NOMO-1 treated with DMSO at 0.1 percent for 48 hours (cell line): ENCODE data around the gene CACNA2D3.

Experiments
- DNase-seq: peaks from one replicate; lab custom pipeline; 2025; ENCODE audit not compliant: unreplicated experiment; lab: John Stamatoyannopoulos, UW

Gene CACNA2D3

DNA sequence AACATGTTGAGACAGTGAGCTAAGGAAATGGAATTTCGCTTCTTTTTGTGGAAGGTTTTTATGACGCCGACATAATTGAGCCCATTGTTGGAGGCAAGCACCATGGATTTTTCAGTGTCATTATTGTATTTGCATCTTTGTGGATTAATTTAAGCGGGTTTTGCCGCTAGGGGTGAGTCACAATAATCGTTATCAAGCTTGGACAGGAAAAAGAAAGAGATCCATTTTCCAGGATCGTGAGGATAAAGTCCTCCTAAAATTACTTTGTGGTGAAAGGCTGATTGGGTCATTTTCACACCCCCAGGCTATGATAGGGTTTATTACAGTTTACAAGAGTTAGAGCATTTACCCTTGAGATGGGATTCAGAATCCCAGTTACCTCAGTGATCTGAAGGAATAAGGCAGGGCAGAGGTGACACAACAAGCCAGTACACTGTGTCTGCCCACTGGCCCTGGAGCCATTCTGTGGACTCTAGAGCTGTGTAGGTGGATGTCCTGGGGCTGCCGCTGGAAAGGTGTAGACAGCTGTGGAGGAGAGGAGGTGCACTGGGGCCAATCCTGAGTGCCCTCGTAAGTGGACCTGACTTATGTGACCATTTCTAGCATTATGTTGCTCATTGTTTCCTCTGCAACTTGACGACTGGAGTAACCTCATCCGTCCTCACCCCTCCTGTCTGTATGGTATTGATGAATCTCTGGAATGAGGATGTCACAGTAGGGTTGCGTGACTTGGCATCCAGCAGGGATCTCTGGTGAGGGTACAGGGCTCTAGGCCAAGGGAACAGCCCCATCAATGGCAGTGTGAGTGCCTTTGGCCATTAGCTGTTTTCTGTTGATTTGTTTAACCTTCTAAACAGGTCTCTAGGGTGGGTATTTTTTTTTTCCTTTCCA lies 435.4 kb downstream of the CACNA2D3 start:
- no peak for DNase-seq

DNA sequence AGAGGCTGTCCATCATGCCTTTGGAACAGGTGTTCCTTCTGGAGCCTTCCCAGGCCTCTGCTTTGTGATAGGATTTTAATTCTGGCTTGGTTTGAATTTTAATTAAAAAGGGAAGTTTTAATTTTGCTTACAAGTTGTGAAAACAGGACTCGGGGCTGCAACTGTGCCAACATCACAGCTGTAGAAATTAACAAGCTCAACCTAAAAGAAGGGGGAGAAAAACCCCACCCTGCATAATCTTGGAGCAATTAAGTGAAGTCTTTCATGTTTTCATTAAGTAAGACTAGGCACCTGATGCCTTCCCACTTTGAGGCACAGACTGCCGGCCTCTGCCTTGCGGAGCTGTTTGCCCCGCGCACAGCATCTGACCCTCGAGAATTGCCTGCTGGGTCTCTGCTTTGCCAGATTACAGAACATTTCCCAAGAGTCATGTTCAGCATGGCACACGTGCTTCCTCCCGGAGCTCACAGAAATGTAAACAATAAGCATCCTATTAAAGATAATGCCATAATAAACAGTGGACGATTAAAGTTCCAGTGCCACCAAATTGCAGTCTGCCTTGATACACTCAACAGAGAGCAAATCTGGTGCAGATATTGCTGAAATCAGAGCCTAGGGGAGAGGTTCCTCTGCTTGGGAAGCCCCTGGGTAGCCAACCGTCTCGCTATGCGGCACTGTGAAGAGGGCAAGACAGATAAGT lies 441.3 kb downstream of the CACNA2D3 start:
- no peak for DNase-seq

DNA sequence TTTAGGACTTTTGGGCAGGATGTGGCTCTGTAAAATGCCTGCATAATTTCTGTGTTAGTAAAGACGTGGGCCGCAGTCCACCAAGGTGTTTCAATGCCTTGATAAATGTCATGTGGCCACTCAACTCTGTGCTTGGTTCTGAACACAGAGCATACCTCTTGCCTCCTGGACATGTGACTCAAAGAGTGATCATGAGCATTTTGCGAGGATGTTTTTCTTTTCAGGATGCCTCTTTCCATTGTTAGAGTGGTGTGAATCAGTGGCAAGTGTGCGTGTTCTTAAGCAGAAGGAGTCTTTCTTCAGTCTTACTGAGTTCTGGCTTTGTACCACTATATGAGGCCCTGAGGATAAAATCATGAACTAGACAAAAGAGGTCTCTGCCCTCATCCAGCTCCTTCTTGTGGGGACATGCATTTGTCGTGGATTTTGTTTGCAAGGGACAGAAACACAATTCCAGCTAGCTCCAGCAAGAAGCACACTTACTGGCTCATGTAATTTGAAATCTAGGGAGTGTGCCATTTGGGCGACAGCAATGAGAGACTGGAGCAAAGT lies 442.1 kb downstream of the CACNA2D3 start:
- DNase-seq = no peak

DNA sequence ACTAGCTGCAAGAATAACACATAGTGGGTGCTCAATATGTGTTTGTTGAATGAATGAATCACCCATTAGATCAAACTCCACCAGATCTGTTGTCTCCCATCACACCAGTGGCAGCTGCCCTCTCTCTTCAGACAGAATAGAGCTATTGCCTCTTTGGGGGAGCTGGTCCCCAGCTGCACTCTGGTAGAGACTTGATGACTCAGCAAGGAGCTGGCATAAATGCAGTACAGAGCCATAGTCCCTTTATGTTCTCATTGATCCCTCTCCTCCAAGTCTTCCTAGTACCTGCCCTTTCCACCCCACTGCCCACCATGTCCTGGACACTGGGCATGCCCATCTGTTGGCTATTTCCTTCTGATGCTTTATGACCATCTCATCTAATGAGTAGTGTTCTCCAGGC lies 443.6 kb downstream of the CACNA2D3 start:
- no peak for DNase-seq

DNA sequence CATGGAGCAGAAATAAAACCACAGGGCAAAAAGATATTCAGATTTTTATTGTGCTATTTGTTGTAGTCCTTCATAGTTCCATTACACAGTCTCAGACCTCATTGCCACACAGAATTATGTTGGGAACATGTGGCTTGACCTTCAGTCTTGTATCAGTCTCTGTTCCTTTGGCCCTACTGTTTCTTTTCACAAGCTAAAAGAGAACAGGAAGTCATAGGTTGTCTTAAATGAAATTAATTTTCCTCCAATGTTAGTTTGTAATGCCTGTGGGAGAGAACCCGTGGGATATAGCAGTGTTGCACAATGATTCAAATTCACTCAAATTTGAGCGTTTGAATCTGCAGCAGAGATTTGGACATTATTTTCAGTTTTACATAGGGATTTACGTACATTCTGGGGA lies 445.6 kb downstream of the CACNA2D3 start:
- no peak for DNase-seq

DNA sequence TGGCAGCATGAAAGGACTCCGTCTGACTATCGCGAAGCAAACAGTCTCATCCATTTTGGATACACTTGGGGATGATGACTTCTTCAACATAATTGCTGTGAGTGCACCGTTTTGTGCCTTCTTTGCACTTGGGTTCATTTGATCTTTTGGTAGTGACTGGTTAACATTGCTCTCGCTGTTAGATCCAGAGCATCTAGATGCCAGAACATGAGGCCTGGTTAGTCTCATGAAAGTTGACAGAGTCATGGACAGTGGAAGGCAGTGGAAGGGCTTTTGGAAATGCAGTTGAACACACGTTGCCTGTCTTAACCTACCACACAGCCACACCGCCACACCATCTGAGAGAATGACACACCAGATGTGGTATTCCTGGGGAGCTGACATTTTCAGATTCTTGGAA lies 447.7 kb downstream of the CACNA2D3 start:
- DNase-seq = no peak

DNA sequence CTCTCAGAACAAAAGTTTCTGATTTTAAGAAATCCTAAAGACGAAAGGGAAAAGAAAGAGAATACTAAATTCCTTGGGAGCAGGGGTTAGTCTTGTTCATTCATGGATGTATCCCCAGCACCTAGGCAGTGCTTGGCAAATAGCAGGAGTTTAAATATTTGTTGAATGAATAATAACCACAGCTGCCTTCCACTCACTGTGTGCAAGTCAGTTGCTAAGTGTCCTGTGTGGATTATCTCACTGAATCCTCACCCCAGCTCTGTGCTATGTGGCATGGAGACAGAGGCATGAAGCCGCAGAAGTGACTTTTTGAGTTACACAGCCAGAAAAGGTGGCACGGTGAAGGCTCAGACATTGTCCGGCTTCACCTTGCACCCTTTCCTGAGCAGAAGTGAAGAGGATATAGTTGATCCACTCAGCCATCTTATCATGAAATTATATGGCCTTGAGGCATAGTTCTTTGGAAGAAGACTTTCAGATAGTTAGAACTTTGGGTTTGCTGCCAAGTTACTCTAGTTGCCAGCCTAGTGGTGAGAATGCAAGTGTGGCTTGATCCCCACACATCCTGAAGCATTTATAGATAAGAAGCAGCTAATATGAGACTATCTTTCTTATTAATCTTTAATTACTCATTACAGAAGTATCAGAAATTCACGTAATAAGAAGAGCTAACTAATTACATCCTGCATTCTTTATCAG lies 450.0 kb downstream of the CACNA2D3 start:
- DNase-seq = no peak

DNA sequence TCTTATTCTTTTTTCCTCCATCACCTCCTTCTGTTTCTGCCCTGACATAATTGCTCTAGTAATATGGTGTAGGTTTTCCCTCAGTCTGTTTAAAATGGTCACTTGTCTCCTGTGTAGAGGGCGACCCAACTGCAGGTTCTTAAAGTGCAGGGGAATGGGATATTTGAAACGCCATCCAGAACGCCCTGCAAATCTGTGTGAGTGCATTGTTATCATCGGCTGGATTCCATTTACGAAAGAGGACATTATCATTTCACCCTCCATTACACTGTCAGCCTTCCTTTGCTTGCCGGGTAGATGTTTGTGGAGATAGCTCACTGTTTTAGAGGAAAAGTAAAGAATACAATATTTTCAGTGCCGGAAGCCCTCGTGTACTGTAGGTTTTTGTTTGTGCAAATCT lies 451.5 kb downstream of the CACNA2D3 start:
- DNase-seq = no peak

DNA sequence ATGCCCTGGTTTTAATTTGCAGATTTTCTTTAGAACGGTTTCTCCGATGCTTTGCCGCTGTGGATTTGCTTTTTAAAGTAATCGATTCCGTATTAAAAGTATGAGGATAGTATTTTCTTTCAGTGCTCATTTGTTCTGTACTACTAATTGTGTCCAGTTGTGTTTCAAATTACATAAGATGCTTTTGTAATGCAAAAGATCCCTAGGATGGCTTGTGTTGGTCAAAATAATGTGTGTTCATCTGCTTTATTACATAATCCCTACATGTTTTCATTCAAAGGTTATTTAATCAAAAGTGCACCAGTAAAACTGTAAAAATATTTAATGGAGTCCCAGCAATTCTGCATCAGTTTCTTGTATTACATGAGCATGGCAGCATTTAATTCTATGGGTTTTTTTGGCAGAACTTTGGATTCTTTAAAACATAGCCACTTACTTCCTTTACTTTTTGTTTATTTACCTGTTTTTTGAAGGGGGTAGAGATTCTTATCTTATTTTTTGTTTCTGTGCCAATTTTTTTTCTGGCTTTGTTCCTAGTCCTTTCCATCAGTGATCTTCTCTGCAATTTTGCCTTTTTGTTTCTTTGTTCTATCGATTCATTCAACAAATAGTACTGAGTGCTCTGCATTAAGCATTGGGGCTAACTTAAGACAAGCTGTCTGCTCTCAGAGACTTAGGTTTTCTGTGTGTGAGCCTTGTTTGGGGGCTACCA lies 452.7 kb downstream of the CACNA2D3 start:
- no peak for DNase-seq

DNA sequence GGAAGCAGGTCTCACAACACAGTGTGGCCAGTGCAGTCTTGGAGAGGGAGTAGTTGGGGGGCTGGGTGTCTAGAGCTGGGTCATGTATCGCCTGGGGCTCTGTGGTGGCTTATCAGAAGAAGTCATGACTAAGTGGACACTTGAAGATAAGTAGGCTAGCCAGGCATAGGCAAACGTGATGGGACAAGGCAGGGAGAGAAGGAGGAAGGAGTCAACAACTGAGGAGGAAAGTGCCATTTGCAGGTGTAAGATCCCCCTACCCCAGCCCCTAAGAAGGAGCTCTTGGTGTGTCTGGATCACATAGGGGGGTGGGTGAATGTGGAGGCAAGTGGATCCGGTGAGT lies 453.2 kb downstream of the CACNA2D3 start:
- DNase-seq = no peak

DNA sequence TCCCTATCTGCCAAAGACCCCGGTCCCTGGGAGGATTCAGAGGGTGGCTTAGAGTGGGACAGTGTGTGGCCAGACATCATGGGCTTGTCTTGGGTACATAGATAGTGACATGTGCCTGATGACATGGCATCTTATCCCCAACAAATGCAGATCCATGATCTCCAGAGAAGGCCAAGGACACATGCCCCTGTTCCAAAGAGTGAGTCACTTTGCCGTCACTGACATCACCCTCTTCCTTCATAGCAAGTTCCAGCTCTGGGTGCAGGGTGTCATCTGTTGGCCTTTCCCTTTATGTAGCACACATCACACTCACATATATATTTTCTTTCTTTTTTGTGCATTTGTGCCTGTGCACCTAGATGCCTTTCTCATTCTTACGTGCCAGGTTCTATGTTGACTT lies 455.0 kb downstream of the CACNA2D3 start:
- no peak for DNase-seq

DNA sequence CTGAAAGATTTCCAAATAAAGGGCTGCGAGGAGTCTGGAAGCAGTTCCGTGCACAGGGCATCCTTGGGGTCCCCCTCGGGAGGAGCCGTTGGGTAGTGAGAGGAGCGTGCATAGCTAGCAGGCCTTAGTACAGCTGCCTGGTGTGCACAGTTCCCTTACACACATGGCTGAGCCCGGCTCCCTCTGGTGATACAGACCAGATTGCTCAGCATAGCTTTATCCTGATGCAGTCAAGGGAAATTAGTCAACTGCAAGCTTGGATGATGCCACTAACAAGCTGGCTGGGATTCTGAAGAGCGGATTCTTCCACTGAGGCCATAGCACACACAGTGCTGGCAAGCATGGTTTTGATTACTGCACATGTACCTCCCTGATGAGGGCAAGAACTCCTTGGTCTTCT lies 456.1 kb downstream of the CACNA2D3 start:
- DNase-seq = no peak

DNA sequence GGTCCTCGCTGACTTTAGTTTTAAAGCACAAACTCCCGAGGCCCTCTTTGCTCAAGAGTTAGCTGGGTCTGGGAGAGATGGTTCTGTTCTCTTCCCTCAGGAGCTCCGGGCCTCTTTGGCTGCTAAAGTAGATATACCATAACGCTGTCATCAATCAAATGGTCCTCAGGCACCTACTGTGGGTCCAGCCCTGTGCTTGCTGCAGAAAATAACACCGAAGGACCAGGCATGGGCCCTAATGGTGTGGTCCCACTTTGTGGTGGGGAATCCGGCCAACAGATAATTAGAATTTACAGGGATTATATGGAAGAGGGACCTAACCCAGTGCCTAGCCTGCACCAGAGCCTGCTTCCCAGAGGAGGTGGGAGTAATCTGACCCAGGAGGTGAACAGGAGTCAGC lies 458.1 kb downstream of the CACNA2D3 start:
- DNase-seq = no peak

DNA sequence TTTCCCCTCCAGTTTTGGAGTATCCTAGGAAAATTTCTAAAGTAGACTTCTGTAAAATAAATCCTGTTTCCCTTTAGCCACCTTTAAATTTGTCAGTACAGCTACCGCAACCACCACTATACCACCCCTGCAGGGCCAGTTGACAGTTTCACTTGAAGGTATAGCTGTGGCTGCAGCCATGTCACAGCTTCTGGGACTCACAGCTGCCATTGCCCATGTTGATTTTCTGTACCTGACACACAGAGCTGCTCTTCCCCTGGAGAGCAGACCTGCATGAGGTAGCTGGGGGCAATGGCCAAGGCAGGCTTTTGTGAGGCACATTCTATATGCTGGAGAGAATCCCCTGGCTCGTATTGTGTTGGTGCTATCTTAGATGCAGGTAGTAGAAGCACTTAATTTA lies 460.1 kb downstream of the CACNA2D3 start:
- DNase-seq = no peak

DNA sequence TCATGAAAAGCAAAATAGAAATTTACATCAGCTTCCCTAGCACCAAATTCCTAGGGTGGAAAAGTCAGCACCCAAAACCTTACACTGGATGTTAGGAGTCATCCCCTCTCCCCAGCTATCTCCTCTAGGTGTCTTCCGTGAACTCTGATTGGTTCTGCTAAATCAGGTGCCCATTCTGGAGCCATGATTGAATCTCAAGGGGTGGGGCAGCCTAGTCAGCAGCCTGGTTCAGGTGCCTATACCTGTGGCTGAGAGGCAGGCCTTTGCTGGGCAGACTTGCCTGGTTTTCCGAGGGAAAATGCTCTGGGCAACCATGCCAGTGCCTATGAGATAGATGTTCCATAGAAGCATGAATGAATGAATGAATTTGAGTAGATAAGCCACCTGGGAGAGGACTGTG lies 468.8 kb downstream of the CACNA2D3 start:
- no peak for DNase-seq

DNA sequence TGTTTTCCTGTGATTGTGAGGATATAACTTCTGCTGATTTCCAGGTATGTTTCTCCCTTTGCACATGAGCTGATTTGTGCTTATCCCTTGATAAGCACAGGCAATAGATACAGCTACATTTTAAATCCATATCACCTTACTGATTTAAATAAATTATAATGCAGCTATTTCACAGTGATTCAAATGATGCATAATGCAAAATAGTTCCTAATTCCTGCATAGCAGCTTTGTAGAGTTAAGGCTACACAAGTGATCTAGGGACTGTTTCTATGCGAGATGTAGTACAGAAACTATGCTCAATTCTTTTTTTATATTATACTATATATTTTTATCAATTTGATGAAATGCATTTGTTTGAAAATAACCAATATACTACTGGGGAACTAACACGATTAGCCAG lies 471.3 kb downstream of the CACNA2D3 start:
- no peak for DNase-seq

DNA sequence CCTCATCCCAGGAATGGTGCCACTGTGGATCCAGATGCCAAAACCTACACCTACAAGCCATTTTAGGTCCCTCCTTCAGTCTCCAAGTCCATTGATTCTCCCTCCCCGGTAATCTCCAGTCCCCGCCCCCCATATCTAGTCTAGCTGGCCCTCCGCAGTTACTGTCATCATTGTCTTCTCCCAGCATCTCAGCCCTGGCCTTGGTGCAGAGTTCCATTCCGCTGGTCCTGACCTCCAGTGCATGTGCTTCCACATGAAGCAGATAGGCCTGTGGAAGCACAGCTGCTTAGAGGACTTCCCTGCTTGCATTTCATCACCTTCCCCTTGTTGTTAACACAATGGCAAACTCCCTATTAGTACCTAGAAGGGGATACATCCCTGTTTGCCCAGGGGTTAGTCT lies 473.7 kb downstream of the CACNA2D3 start:
- no peak for DNase-seq

DNA sequence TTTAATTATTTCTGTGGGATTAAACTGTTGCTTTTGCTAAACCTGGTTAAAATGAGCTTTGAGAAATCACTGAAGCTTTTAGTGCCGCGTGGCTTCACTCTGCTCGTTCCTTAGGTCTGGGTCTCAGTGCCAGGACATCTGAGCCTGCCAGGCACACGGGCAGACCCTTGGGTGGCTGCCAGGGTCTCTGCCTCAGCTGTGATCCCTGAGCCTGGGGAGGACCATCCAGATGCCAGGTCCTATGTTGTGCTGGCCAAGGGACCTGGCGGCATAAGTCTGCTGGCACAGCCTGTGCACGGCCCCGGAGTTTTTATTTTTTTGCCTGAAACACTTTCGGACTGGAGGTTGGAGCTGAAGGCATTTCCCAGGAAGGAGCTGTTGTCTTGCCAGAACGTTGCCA lies 477.4 kb downstream of the CACNA2D3 start:
- DNase-seq = no peak

DNA sequence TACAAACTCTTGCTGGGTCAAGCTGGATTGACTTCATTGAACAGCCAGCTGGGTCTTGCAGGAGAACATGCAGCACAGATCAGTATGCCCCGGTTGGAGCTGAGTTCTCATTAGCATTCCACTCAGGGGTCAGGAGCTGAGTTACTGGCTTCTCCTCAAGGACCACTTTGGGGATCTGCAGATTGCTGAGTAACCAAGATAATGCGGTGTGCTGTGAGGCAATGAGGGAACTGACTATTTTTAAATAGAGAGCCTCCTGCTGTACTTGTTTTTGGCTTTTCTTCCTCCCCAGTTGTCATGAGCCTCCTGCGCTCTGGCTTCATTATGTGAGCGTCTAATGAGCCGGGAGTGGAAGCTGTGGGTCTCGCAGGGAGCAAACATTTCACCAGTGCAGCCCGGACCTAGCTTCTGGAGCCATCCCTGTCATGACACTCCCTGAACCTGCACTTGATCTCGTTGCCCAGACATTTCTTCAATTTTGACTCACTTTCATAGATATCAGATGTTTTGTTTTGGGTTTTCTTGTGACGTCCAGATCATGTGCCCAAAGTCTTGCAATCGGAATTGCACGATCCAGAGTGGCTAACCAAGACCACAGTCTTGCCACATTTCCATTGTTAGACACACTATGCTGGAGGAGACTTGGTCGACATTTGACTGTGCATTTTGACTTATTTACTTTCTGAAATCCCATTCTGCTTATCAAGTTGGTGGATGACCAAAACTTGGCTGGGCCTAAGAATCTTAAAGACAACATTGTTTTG lies 478.3 kb downstream of the CACNA2D3 start:
- DNase-seq = no peak

DNA sequence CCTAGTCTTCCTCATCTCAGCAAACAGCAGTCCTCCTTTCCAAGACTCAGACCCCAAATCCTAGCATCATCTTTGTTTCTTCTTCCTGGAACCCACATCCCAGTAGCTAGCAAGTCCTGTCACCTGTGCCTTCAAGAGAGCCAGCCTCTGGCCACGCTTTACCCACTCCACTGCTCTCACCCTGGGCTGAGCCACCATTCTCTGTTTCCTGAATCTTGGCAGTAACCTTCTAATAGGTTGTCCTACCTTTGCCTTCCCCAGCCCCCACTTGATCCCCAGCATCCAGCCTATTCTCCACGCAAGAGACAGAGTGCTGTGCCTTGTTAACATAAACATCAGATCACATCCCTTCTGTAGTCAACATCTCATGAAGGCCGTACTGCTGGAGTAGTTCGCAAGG lies 482.1 kb downstream of the CACNA2D3 start:
- no peak for DNase-seq
